Endometrial microvascular endothelial cells (primary cell): ENCODE measurements around the gene GARIN3. TPM values are rescaled to one million over a fixed set of nuclear protein-coding genes. Genes with fewer than 3 reads are reported as not detected.

Experiments
- in situ Hi-C: cut with HindIII; loops from 2 replicates; pipeline ENCODE4 v1.10.0; 2017; ENCODE audit warnings: low sequenced_read_pairs, low pct_unique_long_range_greater_than_20kb; ENCODE audit errors: inconsistent ontology term
- total RNA-seq: library from RNA; depleted of rRNA; stranded (reverse); fragments of >200 nt; gene quantifications from one replicate; pipeline ENCODE4 v1.2.3, GENCODE V29; 2015; ENCODE audit errors: inconsistent ontology term

GARIN3 gene
- total RNA-seq, 1 donor from 2014 or later: not detected

GRCh38 chr5:157159209-157159751 is 6.8 kb downstream of the GARIN3 start:
- in situ Hi-C loops: no loop called here

DNA sequence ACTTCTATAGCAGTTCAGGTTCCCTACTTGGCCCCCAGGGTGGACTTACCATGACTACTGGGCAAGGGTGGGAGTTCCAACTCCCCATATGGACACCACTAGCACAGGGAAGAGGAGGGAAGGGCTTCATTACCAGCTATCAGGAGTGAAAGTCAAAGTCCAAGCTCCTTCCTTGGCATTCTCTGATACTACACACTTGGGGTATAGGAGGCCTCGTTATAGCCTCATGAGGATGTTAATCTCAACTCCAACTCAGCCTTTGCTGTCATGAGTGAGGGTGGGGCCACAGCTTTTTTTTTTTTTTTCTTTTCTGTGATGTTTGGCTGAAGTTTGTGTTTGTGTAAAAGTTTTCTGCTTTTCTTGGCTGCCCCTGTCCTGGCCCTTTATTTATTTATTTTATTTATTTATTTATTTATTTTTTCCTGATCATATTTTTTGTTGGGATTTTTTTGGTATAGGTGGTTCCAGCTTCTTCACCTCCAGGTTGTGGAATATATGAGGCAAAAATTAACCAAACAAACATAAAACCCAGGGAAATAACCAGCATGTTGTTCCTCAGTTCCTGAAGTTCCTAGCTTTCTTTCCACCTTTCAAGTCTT is 8.7 kb downstream of the GARIN3 start:
- in situ Hi-C loops: no loop called here

GRCh38 chr5:157155297-157155696 is 10.8 kb downstream of the GARIN3 start:
- in situ Hi-C loops: no loop called here

- in situ Hi-C loops: no loop called here
Measured at GRCh38 chr5:157150995-157151394, 15.1 kb downstream of the GARIN3 start.

GRCh38 chr5:157148734-157149615 is 17.1 kb downstream of the GARIN3 start:
- in situ Hi-C loops: no loop called here

DNA sequence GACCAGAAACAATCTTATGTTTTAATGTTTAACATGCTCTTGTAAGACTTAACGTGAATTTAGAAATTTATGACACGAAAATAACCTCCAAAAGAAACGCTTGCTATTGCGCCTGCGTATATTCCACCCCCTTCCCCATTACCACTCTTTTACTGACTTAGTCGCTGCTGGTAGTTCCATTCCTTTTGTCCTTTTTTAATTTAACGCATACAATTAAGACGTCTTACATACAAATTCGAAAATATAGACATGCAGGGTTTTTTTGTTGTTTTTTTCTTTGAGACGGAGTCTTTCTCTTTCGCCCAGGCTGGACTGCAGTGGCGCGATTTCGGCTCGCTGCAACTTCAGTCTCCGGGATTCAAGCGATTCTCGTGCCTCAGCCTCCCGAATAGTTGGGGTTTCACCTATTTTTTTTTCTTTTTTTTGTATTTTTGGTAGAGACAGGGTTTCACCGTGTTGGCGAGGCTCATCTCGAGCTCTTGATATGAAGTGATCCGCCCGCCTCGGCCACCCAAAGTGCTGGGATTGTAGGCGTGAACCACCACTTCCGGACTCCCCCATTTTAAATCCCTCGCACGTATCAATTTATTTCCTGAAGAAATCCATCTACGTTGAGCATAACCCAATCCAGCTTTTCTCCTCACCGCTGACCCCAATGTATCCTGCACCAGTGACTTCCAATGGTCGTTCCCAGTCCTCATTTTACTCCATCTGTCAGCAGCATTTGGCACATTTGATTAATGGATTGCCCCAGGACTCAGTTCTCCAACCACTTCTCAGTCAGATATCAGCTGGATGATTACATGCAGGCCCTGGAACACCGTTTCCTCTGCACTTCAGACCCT is 22.7 kb downstream of the GARIN3 start:
- in situ Hi-C loops: no loop called here

DNA sequence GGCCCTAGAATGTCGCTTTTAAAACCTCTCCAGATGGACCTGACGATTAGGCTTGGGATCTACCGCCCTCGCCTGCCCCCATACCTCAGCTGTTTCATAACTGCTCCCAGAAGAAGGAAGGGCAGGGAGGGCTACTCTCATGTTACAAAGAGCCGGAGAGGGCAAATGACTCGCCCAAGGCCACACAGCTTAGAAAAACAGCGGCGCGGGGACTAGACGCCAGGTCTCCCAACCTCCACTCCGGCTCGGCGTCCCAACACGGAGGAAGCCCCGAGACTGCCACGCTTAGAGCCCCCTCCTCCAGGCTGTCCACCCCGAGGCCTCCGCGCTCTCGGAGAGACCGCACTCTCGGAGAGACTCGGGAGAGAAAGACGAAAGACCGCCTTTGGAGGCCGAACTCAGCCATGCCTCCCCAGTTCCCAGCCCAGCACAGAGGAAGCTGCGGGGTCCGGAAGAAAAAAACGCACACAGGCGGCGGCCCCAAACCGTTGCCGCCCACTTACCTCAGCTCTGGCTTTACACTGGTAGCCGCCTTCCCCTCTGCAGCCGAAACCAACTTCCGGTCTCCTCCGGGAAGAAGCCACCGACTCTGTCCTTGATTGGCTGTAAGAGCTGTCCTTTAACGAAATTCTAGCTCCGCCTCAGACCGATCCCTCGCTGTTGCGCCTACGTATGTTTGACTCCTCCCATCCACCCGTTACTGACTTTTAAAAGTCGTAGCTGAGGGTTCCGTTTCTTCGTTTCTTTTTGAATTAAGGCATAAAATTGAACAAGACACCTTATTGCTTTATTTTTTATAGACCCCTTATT is 23.5 kb downstream of the GARIN3 start, which contains the start of gene MED7:
MED7 (minus strand) TSS at position 549 of the 810 bp plus-strand sequence. CDS start 3,434 bp downstream, outside the sequence.
- in situ Hi-C loops: no loop called here

GRCh38 chr5:157137691-157138090 is 28.4 kb downstream of the GARIN3 start:
- in situ Hi-C loops: no loop called here

DNA sequence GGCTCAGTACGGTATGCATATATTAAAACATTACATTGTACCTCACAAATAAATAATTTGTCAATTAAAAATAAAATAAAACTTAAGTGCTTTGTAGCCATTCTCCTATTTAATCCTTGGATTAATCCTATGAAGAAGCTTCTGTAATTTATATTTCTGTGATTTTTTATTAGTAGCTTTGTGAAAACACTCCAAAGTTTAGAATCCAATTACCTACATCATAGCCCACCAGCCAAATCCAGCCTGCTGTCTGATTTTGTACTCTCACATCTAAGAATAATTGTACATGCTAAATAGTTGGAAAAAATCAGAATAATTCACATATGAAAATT is 33.8 kb downstream of the GARIN3 start:
- in situ Hi-C loops: no loop called here

- in situ Hi-C loops: no loop called here
Measured at GRCh38 chr5:157130925-157131324, 35.1 kb downstream of the GARIN3 start.

DNA sequence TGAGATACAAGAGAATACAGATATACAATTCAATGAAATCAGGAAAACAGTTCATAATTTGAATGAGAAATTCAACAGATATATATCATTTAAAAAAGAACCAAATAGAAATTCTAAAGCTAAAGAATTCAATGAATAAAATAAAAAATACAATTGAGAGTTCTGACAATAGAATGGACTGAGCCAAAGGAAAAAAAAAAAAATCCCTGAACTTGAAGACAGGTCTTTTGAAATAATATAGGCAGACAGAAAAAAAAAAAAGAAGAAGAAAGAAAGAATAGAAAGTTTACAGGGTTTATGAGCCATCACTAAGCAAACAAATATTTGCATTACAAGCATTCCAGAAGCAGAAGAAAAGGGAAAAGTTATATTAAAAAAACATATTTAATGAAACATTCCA is 44.4 kb downstream of the GARIN3 start:
- in situ Hi-C loops: no loop called here

DNA sequence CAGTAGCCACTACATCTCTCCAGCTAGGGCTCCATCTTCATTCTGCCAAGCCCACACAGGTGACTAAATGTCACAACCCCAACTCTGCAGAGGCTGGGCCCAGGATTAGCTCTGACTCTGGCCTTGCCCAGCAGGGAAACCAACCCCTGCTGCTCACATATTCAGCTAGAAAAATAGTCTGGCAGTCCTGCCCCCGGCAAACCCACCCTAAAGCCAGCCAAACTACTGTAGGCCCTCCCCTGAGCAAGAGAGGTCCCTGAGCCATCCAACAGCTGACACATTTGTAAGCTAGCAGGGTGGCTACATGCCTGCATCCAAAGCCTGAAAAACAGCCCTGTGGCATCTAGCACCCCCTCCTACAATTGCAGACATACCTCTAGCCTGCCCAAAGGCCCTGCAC is 46.0 kb downstream of the GARIN3 start:
- in situ Hi-C loops: no loop called here

GRCh38 chr5:157116483-157116954 is 49.5 kb downstream of the GARIN3 start:
- in situ Hi-C loops: no loop called here

- in situ Hi-C loops: no loop called here
Measured at GRCh38 chr5:157115502-157115901, 50.6 kb downstream of the GARIN3 start.

DNA sequence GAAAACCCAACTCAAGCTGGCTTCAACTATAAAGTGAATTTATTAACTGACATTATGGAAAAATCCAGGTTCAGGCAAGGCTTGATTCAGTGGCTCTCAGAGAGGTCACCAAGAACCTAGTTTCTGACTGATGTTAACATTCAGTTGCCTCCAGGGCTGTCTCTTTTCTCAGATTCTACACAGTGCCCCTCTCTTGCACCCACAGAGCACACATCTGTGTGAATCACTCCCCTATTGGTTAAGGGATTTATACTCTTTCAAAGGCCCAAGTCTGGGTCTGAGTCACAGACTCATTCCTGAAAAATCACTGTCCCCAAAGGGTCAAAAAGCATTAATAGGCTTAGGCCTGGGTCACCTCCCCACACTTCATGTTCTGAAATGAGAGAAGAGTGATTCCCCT is 51.1 kb downstream of the GARIN3 start:
- in situ Hi-C loops: no loop called here

- in situ Hi-C loops: no loop called here
Measured at GRCh38 chr5:157113002-157113401, 53.1 kb downstream of the GARIN3 start.
